Stimulated activated naive CD4-positive, alpha-beta T cell (primary cell): ENCODE data around the gene ZP2.
"Not testable (repeated sequence)": the region's sequence is repeated elsewhere in the genome, so short reads cannot be mapped to it uniquely, and the experiment has no call there.

ENCODE experiments used
- DNase-seq, 6 experiments: peaks; one replicate each; lab custom pipeline; 2025; lab: John Stamatoyannopoulos, UW

Gene ZP2

DNA sequence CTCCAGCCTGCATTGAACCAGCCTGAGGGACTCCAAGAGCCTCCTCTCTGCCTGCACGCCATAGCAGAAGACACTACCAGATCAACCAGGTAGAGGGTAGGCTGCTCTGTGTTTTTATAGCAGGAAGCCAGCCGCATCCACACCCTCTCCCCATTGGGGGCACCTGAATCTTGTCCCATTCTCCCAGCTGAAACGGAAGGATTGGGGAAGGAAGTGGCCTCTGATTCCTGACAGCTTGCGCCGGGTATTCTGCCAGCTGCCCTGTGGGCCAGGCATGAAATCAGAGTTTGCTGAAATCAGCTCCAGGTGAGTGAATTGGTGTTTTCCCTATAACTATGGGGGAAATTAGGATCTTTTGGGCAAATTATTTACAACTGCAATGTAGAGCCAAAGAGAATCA, at the start of gene ZP2:
ZP2 (minus strand) TSS at position 89 of the 400 bp plus-strand sequence; CDS start at position 62, 27 bp downstream.
- no peak for DNase-seq

DNA sequence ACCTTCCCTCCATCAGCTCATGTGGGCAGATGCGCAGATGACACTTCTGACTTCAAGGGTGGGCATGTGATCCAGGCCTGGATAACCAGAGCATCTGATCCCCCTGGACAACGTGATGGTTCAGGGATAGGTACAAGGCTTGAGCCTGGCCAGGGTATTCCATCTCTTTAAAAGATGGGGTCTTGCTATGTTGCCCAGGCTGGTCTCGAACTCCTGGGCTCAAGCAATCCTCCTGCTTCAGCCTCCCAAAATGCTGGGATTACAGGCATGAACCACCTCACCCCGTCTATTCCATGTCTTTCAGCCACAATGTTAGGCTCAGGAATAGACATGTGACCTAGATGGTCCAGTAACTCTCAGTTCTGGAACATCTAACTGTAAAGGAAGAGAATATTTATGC, 45.9 kb upstream of the ZP2 start:
- no peak for DNase-seq

DNA sequence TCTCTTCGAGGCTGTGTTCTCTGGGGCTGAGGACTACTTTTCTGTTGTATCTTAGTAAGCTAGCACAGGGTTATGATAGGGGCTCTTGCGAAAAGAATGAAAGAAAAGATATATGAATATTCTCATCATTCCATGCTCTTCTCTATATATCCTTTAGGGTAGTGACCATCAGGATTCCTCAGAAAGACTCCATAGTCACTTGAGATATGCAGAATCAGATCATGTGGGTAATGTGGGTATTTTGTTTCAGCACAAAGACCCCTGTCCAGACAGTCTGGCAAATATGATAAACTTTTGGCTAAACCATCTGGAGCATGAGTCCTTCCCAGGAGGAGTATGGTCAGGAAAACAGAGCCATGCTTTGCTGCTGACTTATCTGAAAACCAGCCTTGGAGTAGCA, 45.3 kb upstream of the ZP2 start:
- no peak for DNase-seq

DNA sequence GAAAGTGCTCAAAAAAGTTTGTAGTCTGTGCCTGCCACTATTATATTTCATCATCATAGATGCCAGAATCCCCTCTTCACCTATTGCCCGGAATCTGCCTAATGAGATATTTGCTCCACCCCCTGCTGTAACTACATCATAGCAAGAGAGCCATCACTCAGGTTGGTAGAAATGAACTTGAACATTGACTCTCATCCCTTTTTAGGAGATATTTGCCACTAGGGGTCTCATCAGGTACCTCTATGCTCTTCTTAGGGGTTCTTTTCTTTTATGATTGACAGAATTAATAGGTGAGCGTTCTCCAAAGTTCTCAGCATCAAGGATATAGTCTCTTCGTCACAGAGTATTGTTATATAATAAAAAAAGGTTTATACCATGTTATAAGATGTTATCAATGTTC, 42.1 kb upstream of the ZP2 start:
- no peak for DNase-seq

DNA sequence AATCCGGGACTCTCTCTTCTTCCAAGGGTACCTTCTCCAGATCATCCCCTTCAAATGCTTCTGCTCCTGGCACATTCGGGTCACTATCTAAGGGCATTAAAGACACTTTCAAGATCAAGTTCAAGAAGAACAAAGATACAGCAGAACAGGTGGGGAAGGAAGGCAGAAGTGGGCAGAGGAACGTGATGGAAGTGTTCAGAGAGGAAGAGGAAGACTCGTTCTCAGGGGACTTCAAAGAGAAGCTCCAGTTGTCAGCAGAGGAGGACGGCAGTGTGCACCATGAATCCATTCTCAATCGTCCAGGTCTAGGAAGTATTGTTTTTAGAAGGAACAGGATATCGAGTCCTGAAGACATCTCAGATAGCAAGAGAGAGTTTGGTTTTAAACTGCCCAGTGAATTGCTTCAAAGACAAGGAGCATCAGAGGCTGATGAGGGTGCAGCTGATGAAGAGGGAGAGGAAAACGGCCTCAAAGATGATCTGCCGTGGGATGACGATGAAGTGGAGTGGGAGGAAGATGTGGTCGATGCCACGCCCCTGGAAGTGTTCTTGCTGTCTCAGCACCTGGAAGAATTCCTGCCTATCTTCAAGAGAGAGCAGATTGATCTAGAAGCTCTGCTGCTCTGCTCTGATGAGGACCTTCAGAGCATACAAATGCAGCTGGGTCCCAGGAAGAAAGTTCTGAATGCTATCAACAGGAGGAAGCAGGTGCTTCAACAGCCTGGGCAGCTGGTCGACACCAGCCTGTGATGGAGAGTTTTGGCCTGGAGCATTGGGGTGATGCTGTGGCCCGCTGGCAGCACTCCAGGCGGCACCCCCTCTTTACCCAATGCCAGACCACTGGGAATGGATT, 38.9 kb upstream of the ZP2 start:
- no peak for DNase-seq

DNA sequence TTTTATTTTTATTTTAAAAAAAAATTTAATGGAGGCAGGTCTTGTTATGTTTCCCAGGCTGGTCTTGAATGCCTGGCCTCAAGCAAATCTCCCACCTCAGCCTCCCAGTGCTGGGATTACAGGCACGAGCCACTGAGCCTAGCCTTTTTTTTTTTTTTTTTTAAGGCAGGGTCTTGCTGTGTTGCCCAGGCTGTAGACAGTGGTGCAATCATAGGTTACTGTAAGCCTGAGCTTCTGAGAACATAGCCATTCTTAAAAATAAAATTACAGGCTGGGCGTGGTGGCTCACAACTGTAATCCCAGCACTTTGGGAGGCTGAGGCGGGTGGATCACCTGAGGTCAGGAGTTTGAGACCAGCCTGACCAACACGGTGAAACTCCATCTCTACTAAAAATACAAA, 36.8 kb upstream of the ZP2 start:
- not testable (repeated sequence) for DNase-seq

DNA sequence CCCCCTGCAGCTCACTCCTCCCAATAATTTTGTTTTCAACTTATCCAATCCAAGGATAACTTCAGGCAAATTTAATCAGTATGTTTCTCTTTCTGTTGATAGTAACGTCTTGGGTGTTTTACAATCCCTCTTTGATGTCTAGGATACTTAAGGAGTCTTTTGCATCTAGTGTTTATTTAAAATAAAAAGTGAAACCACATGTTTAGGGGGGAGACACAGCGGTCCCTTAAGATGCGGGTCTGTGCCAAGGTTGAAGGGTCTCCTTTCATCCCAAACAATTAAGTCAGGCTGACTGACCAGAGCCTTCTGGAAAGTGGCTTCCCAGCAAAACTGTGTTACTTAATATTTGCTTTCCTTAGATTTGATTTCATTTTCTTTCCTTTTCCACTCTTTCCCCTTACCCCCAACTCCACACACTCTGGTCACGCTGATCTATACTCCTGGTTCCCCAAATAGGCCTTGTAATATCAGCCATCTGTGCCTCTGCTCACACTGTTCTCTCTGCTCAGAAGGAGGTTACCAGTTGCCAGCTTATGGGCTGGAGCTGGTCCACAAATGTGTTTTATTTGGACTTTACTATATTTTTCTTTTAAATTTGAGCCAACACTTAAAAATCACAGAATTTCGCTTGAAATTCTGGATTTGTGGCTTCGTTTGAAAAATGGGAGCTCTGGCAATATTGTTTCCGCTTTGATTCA, 33.3 kb upstream of the ZP2 start:
- no peak for DNase-seq

DNA sequence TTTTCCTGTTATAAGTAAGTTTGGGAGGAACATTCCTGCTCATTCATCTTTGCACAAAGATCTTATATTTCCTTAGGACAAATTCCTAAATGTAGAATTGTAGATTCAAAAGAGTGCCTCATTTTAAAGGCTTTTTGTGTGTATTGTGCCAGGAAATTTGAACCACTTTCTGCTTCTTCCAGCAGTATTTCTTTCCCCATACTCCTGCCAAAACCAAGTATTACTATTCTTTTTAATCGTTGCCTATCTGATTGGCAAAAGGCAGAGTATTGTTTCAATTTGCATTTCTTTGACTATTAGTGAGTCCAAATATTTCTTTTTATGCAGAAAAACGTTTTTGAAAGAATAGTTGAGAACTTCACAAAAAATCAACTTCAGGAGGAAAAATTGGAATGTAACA, 31.4 kb upstream of the ZP2 start:
- no peak for DNase-seq

DNA sequence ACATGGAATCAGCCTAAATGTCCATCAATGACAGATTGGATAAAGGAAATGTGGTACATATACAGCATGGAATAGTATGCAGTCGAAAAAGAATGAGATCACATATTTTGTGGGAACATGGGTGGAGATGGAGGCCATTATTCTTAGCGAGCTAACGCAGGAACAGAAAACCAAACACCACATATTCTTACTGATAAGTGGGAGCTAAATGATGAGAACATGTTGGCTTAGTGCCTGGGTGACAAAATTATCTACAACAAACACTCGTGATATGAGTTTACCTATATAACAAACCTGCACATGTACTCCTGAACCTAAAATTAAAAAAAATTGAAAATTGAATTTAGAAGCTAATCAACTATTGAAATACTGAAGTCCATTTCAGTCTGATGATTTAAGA, 28.3 kb upstream of the ZP2 start:
- no peak for DNase-seq

DNA sequence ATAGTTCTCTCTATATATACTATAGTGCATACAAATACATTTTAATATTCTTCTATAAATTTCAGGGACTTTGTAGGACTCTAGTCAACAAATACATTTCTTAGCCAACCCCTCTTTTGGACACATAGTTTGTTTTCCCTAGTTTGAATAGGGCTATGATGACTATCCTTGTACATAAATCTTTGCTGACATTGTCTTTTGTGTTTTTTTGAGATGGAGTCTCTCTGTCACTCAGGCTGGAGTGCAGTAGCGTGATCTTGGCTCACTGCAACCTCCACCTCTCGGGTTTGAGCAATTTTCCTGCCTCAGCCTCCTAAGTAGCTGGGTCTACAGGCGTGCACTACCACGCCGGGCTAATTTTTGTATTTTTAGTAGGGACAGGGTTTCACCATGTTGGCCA, 25.5 kb upstream of the ZP2 start:
- no peak for DNase-seq

DNA sequence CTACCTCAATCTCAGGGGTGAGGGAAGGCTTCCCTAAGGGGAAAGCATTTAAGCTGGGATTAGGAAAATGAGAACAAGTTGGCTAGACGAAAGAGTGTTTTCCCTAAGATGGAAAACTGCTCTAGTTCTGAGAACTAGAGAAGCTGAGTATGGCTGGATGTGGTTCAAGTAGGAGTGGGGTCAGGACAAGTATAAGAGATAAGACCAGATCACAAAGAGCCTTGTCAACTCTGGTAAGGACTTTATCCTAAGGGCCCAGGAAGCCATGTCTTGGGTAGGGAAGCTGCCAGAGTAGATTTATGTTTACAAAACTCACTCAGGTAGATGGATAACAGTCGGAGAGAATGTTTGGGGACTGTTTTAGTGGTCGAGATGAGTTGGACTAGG, 23.8 kb upstream of the ZP2 start:
- DNase-seq: no peak

DNA sequence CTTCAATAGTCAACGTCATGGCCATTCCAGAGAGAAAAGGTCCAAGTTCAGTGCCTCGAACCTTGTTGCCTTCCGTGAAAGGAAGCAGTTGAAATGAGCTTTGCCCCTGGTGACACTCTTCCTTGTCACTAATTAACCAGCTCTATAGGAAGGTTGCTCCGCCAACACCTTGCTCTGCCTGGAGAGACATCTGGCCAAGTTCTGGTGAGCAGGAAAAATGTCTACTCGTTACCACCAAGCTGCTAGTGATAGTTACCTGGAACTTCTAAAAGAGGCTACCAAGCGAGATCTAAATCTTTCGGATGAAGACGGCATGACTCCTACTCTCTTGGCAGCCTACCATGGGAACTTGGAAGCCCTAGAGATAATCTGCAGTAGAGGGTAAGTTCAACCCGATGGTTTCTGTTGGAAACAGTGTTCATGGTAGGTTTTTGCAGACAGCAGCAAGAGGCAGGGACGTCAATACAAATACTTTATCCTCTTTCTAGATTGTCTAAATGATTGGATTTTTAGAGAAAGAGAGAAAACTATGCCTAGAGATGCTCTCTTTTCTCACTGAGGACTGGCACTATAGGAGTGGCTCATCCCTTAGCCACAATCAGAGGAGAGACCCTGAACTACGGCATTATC, 22.3 kb upstream of the ZP2 start, which contains the start of gene ANKS4B:
ANKS4B (plus strand) TSS at position 179 of the 630 bp plus-strand sequence; CDS start at position 218, 39 bp downstream.
- DNase-seq: no peak

DNA sequence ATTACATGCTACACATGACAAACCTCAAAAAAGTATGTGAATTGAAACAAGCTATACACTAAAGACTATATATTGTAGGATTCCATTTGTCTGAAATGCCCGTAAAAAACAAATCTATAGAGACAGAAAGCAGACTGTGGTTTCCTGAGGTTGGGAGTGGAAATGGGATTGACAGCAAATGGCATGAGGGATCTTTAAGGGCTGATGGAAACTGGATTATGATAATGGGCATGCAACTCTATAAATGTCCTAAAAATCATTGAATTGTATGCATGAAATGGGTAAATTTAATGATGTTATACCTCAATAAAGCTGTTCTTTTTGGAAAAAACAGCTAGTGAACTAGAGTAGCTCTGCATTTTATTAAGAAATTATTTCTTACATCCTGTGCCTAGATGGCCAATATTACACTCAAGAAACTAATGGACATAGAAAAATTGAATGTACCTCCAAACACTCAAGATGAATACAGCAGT, 21.7 kb upstream of the ZP2 start:
- no peak for DNase-seq

DNA sequence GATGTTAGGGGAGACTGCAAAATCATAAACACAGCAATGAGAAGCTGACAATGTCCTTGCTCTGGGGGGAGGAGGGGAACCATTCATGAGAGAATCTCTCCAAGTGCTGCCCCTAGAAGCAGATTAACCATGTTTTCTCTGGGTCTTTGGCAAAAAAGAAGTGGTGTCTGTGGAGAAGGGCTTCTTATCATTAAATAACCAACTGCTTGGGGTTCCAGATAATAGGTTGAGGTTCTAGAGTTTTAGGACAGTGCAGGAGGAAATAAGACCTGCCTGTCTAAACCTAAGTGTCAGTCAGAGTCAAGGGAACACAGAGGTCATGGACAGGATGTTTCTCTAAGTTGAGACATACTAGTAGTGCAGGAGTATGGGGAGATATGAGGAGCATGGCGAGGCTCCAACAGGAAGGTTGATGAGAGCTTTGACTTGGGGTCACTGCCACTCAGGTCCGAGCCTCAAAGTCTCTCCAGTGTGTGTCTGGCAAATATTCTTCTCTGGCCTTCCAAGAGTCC, 17.0 kb upstream of the ZP2 start:
- DNase-seq: no peak

DNA sequence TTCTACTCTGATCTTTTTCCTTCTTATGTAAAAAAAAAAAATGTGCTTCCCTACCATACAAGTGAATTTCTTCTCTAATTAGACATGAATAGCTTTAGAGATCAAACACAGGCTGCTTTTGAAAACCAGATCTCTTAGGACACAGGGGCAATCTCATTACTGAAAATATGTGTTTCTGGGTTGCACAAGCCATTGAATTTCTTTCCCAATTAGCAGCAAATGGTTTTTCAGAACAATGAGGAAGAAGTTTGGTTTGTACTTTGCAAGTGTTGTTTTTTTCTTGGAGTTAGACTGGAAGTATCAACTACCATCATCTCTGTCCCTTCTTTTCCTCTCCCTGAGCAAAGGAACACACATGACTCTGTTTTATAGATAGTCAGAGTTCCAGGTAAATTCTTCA, 16.5 kb upstream of the ZP2 start:
- DNase-seq: no peak

DNA sequence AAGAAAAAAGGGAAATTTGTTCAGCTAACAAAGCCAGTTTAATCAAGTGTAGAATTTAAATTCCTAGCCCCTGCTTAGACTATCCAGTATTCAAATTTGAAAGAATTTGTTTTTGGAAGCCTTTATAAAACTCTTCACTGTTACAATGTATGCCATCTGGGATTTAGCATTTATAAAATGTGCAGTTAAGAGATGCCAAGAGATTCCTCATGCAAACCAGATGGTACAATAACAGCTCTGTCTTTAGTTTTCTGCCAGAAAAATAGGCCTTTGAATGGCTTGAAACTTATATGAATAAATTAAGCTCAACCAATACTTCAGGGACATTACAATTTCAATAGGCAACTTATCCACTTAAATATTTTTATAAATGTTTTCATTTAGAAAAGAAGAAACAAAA, 15.4 kb upstream of the ZP2 start:
- no peak for DNase-seq

DNA sequence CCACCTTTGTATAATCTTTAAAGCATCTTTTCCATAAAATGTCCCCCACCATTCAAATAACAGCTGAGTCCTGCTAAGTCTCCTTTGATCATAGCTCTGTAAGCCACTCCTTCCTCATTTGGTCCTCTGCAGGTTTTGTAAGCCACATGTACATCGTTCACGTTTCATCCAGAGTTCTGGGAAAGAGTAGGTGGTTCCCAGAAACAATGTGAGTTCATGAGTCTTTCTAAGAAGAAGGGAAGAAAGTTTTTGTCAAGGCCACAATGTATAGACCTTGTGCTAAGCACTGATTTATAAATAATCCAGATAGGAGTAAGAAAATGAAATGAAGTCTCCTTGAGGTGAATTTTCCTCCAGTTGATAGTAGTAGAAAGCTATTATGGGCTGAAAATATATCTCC, 13.4 kb upstream of the ZP2 start:
- DNase-seq: no peak

DNA sequence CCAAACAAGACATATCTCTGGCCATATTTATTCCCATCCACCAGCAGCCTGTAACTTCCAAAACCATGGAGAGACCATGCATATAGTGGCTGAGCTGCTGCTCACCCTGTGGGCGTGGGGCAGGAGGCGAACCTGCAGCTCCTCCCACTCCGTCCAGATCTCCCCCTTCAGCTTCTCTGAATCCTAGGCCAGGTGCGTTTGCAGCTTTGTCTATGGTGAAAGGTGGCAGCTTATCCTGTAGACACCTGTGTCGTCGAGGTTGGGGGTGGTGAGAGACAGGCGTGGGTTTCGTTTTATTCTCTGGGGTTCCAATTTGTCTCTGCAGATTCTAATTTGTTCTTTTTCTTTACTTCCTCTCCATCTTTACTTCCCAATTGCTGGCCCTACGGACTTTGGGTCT, 12.4 kb upstream of the ZP2 start:
- DNase-seq: no peak

DNA sequence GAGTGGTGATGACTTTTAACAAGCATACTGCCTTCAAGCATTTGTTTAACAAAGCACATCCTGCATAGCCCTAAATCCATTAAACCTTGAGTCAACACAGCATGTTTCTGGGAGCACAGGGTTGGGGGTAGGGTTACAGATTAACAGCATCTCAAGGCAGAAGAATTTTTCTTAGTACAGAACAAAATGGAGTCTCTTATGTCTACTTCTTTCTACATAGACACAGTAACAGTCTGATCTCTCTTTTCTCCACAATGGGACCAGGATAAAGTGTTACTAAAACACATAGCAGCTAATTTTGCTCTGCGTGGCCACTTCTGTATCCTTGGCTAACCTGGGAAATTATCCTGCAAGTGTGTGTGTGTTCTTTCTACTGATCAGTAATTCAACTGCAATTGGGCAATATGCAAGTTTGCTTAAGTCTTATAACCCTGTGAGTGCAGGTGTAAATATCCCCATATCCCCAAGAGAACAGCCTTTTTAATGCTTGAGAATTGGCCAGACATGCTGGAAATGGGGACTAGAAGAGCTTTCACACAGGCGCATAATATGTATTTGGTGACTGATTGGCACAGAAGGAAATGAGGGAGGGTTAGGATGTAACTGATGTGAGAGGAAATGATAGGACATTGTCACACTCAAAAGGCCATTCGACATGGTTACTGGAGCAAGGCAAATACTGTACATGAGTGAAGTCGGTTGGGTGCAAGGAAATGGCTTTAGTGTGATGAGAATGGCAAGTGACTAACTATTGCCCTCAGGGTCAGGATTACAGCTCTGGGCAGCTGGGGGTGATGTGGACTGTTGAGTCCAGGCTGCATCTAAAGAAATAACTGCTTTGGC, 11.3 kb upstream of the ZP2 start:
- no peak for DNase-seq

DNA sequence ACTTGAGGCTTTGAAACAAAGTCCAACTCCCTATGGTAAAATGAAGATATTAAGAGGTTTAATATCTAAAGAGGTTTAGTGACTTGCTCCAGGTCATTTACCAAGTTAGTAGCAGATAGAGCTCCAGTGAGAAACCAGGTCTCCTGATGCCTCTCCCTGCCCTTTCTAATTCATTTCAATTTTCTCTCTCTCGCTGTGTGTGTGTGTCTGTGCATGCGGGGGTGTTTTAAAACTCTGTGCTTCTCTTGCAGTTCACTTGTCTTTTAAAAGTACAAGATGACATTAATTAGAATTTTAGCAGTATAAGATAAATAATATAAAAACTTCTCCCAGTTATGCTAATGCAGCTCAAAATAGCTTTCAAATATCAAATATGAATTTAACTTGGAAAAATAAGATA, 8.2 kb upstream of the ZP2 start:
- DNase-seq: no peak

DNA sequence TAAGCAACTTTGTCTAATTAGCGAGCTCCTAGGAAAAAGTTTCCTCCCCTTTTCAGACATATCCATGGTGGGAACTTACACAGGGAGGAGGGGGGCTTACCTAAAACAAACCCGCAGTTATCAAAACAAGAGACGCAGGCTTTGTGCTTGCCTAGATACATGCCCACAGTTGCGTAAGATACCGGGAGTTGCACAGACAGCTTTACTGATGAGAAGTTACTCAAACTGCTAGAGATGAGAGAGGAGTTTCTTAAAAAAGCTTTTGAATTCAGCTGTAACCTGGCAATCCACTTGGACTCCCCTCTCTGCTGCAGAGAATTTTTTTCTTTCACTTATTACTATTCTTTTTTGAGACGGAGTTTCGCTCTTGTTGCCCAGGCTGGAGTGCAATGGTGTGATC, 6.8 kb upstream of the ZP2 start:
- DNase-seq: no peak

DNA sequence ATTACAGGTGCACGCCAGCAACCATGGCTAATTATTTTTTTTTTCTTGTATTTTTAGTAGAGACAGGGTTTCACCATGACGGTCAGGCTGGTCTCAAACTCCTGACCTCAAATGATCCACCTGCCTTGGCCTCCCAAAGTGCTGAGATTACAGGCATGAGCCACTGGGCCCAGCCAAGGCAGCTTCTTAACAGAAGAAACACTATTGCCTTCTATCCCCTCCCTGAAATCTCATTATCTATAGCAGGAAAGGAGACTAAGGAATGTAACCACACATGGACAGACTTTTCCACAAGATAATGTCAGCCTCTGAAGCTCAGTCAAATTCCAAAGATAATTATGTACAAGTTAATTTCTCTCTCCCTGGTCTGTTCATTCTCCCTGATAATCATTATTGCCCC, 5.7 kb upstream of the ZP2 start:
- DNase-seq: no peak
